Dermis microvascular lymphatic vessel endothelial cell (primary cell): ENCODE results near the gene HOXA7. TPM values are rescaled to one million over a fixed set of nuclear protein-coding genes. Genes with fewer than 3 reads are reported as not detected.

ENCODE experiments used
- DNase-seq, 2 donors: peaks; one replicate each; pipeline versions ENCODE4 v3.0.0 to v3.0.0-alpha.2; 2010; ENCODE audit warnings: low read depth in 2 of 2
- total RNA-seq: library from RNA; depleted of rRNA; stranded (reverse); fragments of >200 nt; gene quantifications from 2 replicates; pipeline ENCODE4 v1.2.1, GENCODE V29; 2014

HOXA7 gene
- total RNA-seq, 1 donor from 2014 or later = 1.0 TPM

DNA sequence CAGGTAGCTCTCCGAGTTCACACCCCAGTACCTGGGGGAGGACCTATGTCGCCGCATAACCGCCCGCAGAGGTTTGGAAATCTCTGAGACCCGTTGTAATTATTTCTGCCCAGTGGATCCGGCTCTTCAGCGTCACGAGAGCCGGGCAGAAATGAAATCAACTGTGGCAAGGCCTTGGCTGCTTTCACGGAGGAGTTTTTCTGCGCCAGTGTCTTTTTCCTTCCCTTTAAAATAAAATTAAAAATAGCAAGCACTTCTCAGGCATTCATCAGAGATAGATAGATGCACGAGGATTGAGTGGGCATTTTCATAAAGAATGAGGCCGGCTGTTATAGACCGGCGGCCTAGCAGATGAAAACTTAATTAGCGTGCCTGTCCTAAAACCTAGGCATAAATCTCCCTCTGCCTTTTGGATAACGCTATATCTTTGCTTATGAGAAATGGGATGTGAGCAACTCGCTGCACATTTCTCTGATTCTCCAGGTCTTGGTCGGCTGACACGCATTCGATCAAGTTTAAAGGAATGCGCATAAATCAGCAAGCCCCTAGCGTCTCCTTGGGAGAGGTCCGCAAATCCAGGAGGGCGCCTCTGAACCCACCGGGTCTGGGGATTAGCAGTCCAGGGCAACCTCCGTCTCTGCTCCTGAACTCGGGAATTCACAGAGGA is 37.0 kb upstream of the HOXA7 start:
- DNase-seq = no peak

DNA sequence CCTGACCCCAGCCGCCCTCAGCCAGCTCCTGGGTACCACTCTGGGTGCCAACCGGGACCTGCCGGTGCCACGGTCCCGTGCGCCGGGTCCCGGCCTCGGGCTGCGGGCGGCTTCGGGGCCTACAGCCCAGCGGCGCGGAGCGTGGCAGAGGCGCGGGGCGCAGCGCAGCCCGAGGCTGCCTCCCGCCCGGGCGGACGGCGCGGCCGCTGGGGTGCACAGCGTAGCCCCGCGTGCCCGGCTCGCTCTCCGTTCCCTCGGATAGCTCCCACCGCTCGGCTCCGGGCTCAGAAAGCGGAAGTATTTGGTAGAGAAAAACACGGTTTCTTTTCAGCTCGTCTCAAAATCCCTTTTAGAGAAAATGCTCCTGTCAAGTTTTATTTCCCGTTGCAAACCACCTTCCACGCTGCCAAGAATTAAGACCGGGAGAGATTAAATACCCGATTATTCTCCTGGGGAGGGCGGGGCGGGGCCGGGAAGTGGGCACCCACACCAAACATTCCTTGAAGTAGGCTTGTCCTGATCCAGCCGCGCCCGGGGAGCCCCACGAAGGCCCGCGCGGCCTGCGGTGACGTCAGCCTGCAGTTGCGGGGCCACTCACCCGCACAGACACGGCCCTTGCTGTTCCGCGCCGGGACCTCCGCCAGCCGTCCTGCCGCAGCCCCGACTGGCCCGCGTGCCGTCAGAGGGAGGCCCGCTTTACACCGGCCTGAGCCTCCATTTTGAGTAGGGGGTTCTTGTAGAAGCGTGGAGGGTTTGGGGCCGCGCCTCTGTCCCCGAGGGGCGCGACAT is 36.3 kb upstream of the HOXA7 start:
- no peak for DNase-seq

DNA sequence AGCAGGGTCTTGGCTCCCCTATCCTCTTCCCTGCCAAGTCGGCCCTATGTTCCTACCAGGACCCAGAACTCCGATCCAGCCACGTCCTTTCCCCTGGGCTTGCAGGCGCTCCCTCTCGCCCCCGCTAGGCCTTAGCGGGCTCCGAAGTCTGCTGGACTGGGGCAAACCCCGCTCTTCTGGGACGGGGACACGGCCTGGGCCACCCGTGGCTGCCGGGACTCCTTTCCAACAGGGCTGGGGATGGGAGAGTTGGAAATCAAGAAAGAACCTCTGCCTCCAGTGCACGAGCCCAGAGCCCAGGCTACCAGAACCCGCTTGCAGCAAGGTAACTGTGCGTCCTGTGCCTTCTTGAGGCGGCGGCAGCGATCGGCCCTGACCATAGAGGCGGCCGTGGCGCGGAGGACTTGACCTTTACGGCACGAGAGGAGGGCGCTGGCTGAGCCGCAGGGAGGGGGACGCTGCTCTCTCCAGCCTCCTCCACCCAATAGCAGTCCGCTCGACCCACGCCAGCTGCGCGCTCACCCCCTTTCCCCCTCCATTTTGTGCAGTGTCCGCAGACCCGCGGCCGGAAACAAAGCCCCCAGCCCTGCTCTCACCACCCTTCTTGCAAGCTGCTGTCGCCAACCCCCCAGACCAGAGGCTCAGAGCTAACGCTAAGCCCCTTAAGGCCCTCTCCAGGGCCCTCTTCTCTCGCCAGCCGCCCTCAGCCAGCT is 35.5 kb upstream of the HOXA7 start:
- no peak for DNase-seq

- DNase-seq = no peak
These were observed 34.8 kb upstream of the HOXA7 start for GRCh38 chr7:27191161-27191731.

GRCh38 chr7:27189997-27190748 is 33.7 kb upstream of the HOXA7 start:
- no peak for DNase-seq

GRCh38 chr7:27189295-27189996 is 33.0 kb upstream of the HOXA7 start:
- no peak for DNase-seq

DNA sequence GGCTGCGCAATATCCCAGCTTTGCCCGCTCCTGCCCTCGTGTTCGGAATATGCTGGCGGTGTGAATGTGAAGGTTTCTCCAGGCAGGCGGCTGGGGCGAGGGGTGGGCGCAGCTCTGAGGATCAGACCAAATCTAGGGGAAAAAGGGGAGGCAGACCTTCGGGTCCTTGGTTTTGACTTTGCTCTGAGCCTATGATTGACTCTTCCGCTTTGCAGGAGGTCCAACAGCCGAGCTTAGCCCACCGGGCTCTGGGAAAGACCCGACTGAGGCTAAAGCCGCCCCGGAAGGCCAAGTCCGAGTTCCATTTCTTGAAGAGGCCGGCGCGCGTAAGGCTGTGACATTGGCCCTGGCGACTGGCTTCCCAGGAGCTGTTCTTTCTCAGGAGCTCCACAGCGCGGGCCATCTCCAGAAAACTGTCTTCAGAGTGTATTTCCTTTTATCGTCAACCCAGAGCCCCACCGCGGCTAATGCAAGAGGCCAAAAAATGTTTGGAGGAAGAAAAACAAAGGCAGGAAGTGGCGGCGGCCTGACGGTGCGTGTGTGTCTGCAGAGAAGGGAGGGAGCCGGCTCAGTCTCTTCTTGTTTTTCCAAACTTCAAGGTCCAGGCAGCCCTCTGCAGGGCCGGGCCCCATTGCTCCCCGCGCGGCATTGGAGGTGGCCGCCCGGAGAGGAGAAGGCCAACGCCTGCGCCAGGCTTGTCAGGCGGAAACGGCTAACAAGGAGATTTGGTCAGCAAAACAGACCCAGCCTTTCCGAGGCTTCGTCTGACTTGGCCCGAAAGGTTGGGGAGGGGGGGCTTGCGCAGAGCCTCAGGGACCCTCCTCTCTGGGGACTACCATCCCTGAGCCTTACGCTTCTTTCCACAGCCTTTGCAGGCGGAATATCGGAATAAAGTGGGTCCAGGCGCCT is 32.2 kb upstream of the HOXA7 start:
- peak in 1 of 2 donors; percentile 53 for DNase-seq

DNA sequence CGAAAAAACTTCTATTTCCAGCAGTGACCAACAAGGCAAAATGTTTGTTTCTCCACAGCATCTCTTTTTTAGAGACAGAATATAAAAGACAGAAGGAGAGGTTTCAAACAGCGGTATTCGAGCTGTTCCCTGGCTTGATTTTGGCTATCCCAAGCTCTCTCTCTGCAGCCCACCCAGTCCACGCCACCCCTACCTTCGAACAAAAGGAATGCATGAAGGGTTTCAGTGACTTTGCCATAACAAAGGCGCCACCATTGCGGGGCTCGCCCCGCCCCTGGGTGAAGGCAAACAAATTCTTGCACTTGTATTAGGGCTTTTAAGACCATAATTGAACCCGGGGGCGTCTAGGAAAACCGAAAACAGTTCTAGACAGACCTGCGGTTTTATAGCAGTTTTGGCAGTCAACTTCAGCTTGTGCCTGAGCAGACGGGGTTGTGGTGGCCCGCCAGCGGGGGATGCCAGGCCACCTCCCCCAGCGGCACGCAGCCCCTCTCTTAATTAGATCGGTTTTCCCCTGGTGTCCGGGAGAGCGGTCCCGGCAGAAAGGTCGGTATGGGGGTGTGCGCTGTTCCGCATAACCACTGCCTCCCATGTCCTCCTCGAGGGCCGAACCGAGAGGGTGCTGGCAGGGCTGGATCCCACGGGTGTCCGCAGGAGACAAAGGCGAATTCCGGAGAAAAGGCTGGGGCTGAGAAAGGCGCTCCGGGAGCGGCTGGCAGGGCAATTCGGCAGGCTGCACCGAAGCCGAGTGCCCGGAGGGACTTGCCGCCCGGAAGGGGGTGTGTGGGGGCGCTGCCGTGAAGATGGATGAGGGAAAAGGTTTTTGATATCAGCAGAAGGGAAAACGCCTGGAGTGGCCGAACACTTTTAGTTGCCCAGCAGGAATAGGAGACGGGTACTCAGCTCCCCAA is 31.3 kb upstream of the HOXA7 start:
- DNase-seq = no peak

DNA sequence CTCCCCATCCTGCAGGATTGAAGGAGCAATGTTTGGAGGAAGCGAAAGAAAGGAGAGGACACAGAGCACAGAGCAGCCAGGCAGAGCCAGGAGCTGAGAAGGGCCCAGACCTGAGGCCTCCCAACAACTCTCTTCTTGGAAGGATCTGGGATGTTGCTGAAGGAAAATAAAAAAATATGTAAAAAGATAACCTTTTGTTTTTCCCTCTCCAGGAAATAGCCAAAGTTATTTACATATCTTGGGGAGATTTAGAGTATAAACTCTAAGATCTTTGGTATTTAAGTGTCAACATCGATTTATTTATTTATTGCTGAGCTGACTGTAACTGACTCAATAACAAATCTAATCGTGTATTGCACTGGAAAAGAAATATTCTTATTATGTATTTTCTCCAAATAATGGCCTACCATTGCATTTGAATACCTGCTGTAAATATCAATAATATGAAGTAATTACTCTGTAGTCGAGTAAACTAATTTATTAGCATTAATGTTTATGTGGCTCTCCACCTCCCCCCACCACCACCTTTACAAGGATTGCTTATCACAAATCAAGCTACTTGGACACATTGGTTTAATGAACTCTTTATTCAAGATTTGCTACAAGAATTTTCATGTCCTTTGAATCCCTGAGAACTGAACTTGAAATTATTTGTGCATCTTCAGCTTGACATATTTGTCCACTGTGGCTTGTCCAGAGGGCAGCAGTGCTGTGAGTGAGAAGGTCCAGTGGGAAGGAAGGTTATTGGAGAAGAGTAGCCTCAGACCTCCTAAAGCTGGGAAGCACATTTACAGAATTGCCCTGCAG is 30.4 kb upstream of the HOXA7 start:
- no peak for DNase-seq

DNA sequence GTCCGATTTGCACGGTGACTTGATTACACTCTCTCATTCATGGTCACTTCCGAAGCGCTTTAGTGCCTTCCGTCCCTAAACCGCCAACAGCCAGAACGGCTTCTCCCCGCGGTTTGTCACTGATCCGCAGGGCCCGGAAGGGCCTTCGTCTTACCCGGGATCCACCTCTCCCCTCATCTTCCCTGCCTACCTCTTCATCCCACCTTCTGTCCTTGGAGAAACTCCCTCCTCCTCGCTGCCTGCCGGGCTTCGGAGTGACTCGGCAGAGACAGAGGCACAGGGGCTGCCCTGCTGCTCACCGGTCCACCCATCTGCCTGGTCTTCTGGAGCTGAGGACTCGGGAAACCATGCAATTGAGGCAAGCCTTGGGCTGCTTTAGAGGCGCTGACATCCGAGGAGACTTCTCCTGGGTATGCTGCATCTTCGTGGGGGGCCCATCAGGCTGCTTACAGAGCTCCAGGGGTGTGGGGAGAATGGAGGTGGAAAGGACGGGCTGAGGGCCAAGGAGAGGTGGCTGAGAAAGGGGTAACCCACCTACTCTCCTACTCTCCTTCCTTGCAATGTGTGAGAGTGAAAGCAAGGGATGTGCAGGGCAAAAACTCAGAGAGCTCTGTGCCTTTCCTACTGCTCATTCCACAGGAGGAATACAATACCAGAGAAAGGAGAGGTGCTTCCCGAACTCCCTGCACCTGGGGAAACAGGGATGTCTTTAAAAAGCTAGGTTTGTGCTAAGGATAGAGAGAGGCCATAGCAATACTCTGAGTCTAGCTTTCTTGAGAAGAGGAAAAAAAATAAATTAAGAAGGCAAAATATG is 29.6 kb upstream of the HOXA7 start:
- DNase-seq = no peak

DNA sequence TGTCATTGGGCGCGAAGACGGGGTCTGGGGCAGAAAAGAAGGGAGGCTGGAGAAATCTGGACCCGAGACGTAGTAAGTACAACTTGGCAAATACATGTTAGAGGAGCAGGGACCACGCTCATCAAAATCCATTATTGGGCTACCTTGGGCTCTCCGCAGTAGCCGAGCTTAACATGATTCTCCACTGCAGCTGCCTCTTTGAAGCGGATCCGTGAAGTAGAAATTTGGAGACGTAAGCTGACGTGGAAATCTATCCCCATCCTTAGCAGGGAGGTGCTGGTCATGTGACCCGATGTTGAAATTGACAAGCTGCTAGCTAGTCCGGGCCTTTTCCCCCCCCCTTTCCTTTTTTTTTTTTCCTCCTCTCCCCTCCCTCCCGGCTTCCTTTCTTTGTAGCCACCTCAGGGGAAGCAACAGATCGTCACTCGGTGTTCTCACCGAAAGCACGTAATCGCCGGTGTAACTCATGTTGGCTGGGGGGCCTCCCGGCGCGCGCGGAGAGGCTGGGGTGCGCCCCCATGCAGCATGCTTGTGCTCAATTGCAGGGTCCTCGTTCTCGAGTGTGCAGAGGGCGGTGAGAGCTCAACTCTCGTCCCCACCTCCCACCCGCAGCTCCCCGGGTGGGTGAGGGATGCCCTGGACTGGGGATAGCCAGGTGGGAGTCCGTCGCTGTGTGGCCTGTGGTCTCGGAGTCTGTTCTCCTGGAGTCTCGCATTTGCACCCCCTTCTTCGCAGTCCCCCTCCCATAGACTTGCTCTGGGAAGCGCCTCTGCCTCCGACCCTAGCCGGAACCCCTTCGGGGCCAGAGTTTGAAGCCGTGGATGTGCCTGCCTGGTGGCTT is 28.8 kb upstream of the HOXA7 start, which contains the start of gene HOXA11:
Gene HOXA11 (minus strand): TSS at position 220 of the 841 bp plus-strand sequence. CDS start 88 bp downstream, at position 132.
- DNase-seq = peak in 1 of 2 donors; percentile 75

GRCh38 chr7:27184337-27185012 is 28.0 kb upstream of the HOXA7 start:
- peak in 1 of 2 donors; percentile 65 for DNase-seq

- peak in 1 of 2 donors; percentile 58 for DNase-seq
These were observed 27.3 kb upstream of the HOXA7 start for GRCh38 chr7:27183682-27184336.

DNA sequence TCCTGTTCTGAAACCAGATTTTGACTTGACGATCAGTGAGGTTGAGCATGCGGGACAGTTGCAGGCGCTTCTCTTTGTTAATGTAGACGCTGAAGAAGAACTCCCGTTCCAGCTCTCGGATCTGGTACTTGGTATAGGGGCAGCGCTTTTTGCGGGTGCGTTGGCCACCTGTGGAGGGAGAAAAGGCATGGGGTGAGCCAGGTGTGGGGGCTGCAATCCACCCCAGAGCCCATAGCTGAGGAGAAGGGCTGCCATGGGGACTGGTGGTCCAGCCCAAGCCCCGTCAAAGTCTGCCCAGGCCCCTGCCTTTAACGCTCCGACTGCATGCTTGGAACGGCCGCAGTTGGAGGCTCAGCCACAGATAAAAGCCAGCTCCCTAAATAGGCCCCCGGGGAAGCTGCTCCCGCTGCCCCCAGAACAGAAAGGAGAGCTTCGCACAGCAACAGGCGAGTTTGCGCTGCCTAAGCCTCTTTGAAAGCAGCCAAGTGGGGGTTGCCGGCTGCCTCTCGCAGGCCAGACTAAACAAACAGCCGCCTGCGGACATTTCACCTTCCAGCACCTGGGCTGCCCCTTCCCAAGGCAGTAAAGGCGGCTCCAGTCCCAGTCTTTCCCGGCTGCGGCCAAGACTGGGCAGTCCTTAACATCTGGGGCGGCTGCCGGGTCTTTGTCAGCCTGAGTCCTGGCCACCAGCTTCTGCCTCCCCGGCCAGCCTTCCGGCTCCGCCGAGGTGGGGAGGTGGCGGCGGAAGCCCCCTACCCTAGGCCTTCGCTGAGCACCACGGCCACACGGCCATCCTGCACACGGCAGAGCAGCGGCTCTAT is 26.6 kb upstream of the HOXA7 start:
- peak in 1 of 2 donors; percentile 25 for DNase-seq
